Measurements from ENCODE around the gene CHTF18. TPM values are rescaled to one million over a fixed set of nuclear protein-coding genes. Genes with fewer than 3 reads are reported as not detected.

CHTF18 gene
- total RNA-seq, 2 experiments from 2014 or later = 30.7 to 31.1 TPM

DNA sequence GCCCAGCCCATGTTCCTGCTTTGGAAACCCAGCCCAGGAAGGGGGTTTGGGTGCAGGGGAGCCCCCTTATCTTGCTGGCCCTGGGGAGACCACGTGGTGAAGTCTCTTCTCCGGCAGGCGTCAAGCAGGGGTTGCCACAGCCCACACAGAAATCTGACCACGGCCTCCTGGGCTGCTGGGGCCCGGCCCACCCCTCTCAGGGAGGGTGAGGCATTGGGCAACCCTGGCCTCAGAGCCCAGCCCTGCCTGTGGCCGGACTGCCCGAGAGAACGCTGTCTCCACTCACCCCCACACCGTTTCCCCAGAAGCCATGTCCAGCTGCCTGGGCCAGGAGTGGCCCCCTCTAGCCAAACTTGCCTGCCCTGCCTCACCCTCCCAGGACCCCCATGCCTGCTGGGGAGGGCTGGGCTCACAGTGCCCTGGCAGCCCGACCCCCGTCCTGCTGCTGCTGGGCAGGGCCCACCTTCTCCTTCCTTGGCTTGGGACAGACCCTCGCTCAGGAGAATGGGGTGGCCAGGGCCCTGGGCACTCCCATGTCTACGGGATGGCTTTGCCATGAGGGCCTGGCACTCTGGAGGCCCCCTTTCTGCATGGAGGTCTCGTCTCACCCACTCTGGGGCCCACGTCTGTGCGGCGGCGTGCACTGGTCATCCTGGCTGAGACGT is 6.9 kb upstream of the CHTF18 start:
- CTCF ChIA-PET = no interaction called here

DNA sequence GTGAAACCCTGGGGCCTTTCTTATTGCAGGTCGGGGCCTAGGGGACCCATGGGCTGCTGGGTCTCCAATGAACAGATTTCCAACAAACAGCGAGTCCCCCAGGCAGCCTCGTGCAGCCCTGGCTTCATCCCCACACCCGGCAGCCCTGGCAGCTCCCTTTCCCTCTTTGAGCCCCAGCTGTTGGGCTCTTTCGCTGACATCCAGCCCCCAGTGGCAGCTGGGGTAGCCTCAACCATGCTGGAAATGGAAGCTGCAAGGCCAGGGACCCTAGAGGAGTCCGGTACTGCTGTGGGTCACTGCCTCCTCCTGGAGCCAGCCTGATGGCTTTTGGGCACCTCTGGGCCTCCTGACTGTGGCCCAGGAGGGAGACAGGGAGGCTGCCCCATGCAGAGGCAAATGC is 6.2 kb upstream of the CHTF18 start:
- H3K36me3 Mint-ChIP-seq (ENCODE audit: low read depth) = peaks cover 6% of the 10 kb centered on the region
- Histone ChIP-seq H3K27ac (ENCODE audit: low read depth in 1 of 2, low read length in 2 of 2) (no peak overlapping the region), H3K27me3 (ENCODE audit: control insufficient read depth in 1 of 2, insufficient read depth in 2 of 2, low read length in 2 of 2) (no peaks in the 10 kb centered on the region), H3K36me3 (ENCODE audit: insufficient read depth, low read length) (peaks cover 10% of the 10 kb centered on the region), H3K9me3 (ENCODE audit: control insufficient read depth in 1 of 2, insufficient read depth in 1 of 2, low read length in 2 of 2) (no peaks in the 10 kb centered on the region), H3K4me1 (ENCODE audit: insufficient read depth, low read length) (peaks cover 15% of the 10 kb centered on the region), H3K4me3 (ENCODE audit: low read length) (no peak overlapping the region)
- H3K4me1 Mint-ChIP-seq (ENCODE audit: low read depth) = no peaks in the 10 kb centered on the region
- intact Hi-C loops (cut with DNase I, micrococcal nuclease) = no loop called here
- no peak overlapping the region for H3K4me3 Mint-ChIP-seq
- H3K27me3 Mint-ChIP-seq = peaks cover 5% of the 10 kb centered on the region
- TF ChIP-seq, protein P1, sequence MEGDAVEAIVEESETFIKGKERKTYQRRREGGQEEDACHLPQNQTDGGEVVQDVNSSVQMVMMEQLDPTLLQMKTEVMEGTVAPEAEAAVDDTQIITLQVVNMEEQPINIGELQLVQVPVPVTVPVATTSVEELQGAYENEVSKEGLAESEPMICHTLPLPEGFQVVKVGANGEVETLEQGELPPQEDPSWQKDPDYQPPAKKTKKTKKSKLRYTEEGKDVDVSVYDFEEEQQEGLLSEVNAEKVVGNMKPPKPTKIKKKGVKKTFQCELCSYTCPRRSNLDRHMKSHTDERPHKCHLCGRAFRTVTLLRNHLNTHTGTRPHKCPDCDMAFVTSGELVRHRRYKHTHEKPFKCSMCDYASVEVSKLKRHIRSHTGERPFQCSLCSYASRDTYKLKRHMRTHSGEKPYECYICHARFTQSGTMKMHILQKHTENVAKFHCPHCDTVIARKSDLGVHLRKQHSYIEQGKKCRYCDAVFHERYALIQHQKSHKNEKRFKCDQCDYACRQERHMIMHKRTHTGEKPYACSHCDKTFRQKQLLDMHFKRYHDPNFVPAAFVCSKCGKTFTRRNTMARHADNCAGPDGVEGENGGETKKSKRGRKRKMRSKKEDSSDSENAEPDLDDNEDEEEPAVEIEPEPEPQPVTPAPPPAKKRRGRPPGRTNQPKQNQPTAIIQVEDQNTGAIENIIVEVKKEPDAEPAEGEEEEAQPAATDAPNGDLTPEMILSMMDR (IDR thresholded peaks at IDR 0.05) = no peak
- H3K27ac Mint-ChIP-seq = no peak overlapping the region
- DNase-seq = no peak
- CTCF ChIA-PET = no interaction called here
- no peak for ATAC-seq (ENCODE audit: poor library complexity)
- no peaks in the 10 kb centered on the region for H3K9me3 Mint-ChIP-seq
- POLR2A ChIA-PET = no interaction called here

More for the DNA sequence above, 6.9 kb upstream of the CHTF18 start:
- peaks cover 5% of the 10 kb centered on the region for H3K27me3 Mint-ChIP-seq
- POLR2A ChIA-PET = no interaction called here
- H3K9me3 ChIP-seq (ENCODE audit: control insufficient read depth in 1 of 2, insufficient read depth in 1 of 2, low read length in 2 of 2) = no peaks in the 10 kb centered on the region
- H3K36me3 ChIP-seq (ENCODE audit: insufficient read depth, low read length) = peaks cover 8% of the 10 kb centered on the region
- H3K27ac ChIP-seq (ENCODE audit: low read depth in 1 of 2, low read length in 2 of 2) = no peak overlapping the region
- H3K4me3 Mint-ChIP-seq = no peak overlapping the region
- ATAC-seq (ENCODE audit: poor library complexity) (no peak), DNase-seq (no peak)
- H3K4me1 Mint-ChIP-seq (ENCODE audit: low read depth) = no peaks in the 10 kb centered on the region
- no peak overlapping the region for H3K4me3 ChIP-seq (ENCODE audit: low read length)
- no peak overlapping the region for H3K27ac Mint-ChIP-seq
- H3K9me3 Mint-ChIP-seq = no peaks in the 10 kb centered on the region
- peaks cover 6% of the 10 kb centered on the region for H3K36me3 Mint-ChIP-seq (ENCODE audit: low read depth)
- no peaks in the 10 kb centered on the region for H3K27me3 ChIP-seq (ENCODE audit: control insufficient read depth in 1 of 2, insufficient read depth in 2 of 2, low read length in 2 of 2)
- intact Hi-C loops (cut with DNase I, micrococcal nuclease) = no loop called here
- H3K4me1 ChIP-seq (ENCODE audit: insufficient read depth, low read length) = peaks cover 9% of the 10 kb centered on the region
- TF ChIP-seq, protein P1 (IDR thresholded peaks at IDR 0.05) = no peak

DNA sequence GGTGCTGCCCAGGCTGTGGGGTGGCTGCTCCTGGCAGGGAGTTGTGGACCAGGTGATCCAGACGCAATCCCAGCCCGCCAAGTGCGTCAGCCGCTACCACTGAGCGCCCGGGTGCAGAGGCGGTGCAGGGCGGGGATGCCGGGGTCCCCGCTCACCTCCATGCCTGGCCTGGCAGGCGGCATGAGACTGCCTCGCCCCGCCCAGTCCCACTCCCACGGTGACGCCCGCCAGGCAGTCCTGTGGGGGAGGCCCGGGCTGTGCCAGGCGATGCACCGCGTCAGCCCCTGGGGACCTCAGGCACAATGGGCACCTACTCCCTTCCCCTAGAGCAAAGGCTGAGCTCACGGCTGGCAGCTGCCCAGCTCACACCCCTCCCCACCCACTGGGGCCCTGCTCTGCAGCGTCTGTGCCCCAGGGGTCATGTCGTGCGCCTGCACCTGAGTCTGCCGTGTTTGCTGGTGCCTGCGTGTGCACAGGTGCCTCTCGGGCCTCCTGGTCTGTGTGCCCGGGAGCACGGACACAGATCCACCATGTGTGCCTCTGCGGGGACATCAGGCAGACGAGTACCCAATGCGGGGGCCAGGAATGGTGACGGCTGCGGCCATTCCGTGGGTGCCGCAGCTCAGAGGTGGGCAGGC is 5.5 kb upstream of the CHTF18 start:
- H3K27ac Mint-ChIP-seq = no peak overlapping the region
- H3K4me1 ChIP-seq (ENCODE audit: insufficient read depth, low read length) = peaks cover 21% of the 10 kb centered on the region
- intact Hi-C loops (cut with DNase I, micrococcal nuclease) = no loop called here
- H3K27me3 ChIP-seq (ENCODE audit: control insufficient read depth in 1 of 2, insufficient read depth in 2 of 2, low read length in 2 of 2) = no peaks in the 10 kb centered on the region
- CTCF ChIA-PET = no interaction called here
- H3K9me3 ChIP-seq (ENCODE audit: control insufficient read depth in 1 of 2, insufficient read depth in 1 of 2, low read length in 2 of 2) = no peaks in the 10 kb centered on the region
- H3K36me3 ChIP-seq (ENCODE audit: insufficient read depth, low read length) = peaks cover 10% of the 10 kb centered on the region
- DNase-seq (no peak), ATAC-seq (ENCODE audit: poor library complexity) (no peak)
- H3K9me3 Mint-ChIP-seq = no peaks in the 10 kb centered on the region
- H3K36me3 Mint-ChIP-seq (ENCODE audit: low read depth) = peaks cover 6% of the 10 kb centered on the region
- POLR2A ChIA-PET = interaction anchor here (1.3 kb wide), 1 partner anchor 67 kb away, joined by 3 read pairs; no protein-coding TSS in a partner anchor
- TF ChIP-seq, protein P1 (IDR thresholded peaks at IDR 0.05) = no peak
- peaks cover under 1% of the 10 kb centered on the region for H3K27me3 Mint-ChIP-seq
- no peak overlapping the region for H3K27ac ChIP-seq (ENCODE audit: low read depth in 1 of 2, low read length in 2 of 2)
- no peak overlapping the region for H3K4me3 Mint-ChIP-seq
- H3K4me3 ChIP-seq (ENCODE audit: low read length) = no peak overlapping the region
- no peaks in the 10 kb centered on the region for H3K4me1 Mint-ChIP-seq (ENCODE audit: low read depth)

Measured in CD4-positive, alpha-beta T cell (primary cell).